Left ventricle myocardium inferior (tissue), 1 donor: Measurements from ENCODE around the gene BTN1A1. TPM values are rescaled to one million over a fixed set of nuclear protein-coding genes. Genes with fewer than 3 reads are reported as not detected.
"Not testable (repeated sequence)": the region's sequence is repeated elsewhere in the genome, so short reads cannot be mapped to it uniquely, and the experiment has no call there.

ENCODE experiments used
- DNase-seq: peaks from one replicate; pipeline ENCODE4 v3.0.0-alpha.2; 2020
- H3K27ac ChIP-seq: fragments of 200-600 bp; replicated peaks from 2 replicates; pipeline ENCODE4 v1.8.0; 2021
- H3K27me3 ChIP-seq: fragments of 200-600 bp; 2 replicates; pipeline ENCODE4 v1.8.0; 2021; ENCODE audit warnings: low read depth
- H3K36me3 ChIP-seq: fragments of 200-600 bp; 2 replicates; pipeline ENCODE4 v1.8.0; 2021
- H3K4me1 ChIP-seq: fragments of 200-600 bp; 2 replicates; pipeline ENCODE4 v1.8.0; 2021
- H3K4me3 ChIP-seq: fragments of 200-600 bp; 2 replicates; pipeline ENCODE4 v1.8.0; 2021; ENCODE audit warnings: mild to moderate bottlenecking, moderate library complexity
- H3K9me3 ChIP-seq: fragments of 200-600 bp; replicated peaks from 2 replicates; pipeline ENCODE4 v1.8.0; 2021
- CTCF ChIP-seq: fragments of 200-600 bp; IDR thresholded peaks from 2 replicates; pipeline ENCODE4 v1.8.0; 2021; ENCODE audit warnings: antibody characterized with exemption, mild to moderate bottlenecking, borderline replicate concordance
- intact Hi-C: fragments of 100-400 bp; cut with micrococcal nuclease; formaldehyde crosslinking; loops from one replicate; pipeline ENCODE4 v1.11.0; 2022
- total RNA-seq: library from RNA; stranded (reverse); fragmentation: NEBNext Ultra II Directional; extraction: Animal tissue kit (Norgen Biotek cat#: 25700); gene quantifications from one replicate; pipeline ENCODE4 v1.2.1, GENCODE V29; 2021
- donor health status: DM: no; HTN: yes; CAD: no; lungs with severe emphysema.

Gene BTN1A1
- total RNA-seq, 1 donor from 2014 or later, result not detected

GRCh38 chr6:26502165-26502564 lies 2.1 kb downstream of the BTN1A1 start:
- intact Hi-C loops, result no loop called here
- Histone ChIP-seq H3K4me3 (peak overlapping the region; percentile 60), H3K27me3 (peaks cover 53% of the 10 kb centered on the region), H3K9me3 (no peaks in the 10 kb centered on the region), H3K27ac (no peak overlapping the region), H3K4me1 (peaks cover 12% of the 10 kb centered on the region), H3K36me3 (no peaks in the 10 kb centered on the region)
- TF ChIP-seq CTCF, result no peak
- DNase-seq, result no peak

GRCh38 chr6:26502626-26503025 lies 2.5 kb downstream of the BTN1A1 start:
- Histone ChIP-seq H3K4me1 (peaks cover 12% of the 10 kb centered on the region), H3K4me3 (no peak overlapping the region), H3K9me3 (no peaks in the 10 kb centered on the region), H3K27ac (no peak overlapping the region), H3K27me3 (peaks cover 53% of the 10 kb centered on the region), H3K36me3 (no peaks in the 10 kb centered on the region)
- DNase-seq, result no peak
- no peak for TF ChIP-seq CTCF
- intact Hi-C loops, result no loop called here

- Histone ChIP-seq H3K4me3 (no peak overlapping the region), H3K27me3 (peaks cover 23% of the 10 kb centered on the region), H3K36me3 (no peaks in the 10 kb centered on the region), H3K27ac (no peak overlapping the region), H3K9me3 (no peaks in the 10 kb centered on the region), H3K4me1 (no peaks in the 10 kb centered on the region)
- TF ChIP-seq CTCF, result no peak
- intact Hi-C loops, result no loop called here
- no peak for DNase-seq
Measured at GRCh38 chr6:26507658-26508057, 7.6 kb downstream of the BTN1A1 start.

- H3K36me3 ChIP-seq, H3K27ac ChIP-seq, H3K27me3 ChIP-seq, H3K4me3 ChIP-seq, H3K4me1 ChIP-seq, DNase-seq, H3K9me3 ChIP-seq, intact Hi-C loops: not testable (repeated sequence)
Measured at GRCh38 chr6:26511033-26511432, 10.9 kb downstream of the BTN1A1 start.

GRCh38 chr6:26514984-26515383 lies 14.9 kb downstream of the BTN1A1 start:
- H3K9me3 ChIP-seq, result no peaks in the 10 kb centered on the region
- no peak for DNase-seq
- intact Hi-C loops, result no loop called here
- no peak for TF ChIP-seq CTCF
- no peaks in the 10 kb centered on the region for H3K36me3 ChIP-seq
- H3K27me3 ChIP-seq, result no peaks in the 10 kb centered on the region
- H3K4me3 ChIP-seq, result no peak overlapping the region
- H3K4me1 ChIP-seq, result peaks cover under 1% of the 10 kb centered on the region
- no peak overlapping the region for H3K27ac ChIP-seq

GRCh38 chr6:26516481-26517427 lies 16.7 kb downstream of the BTN1A1 start:
- Histone ChIP-seq H3K4me1 (peaks cover 6% of the 10 kb centered on the region), H3K27me3 (no peaks in the 10 kb centered on the region), H3K27ac (no peak overlapping the region), H3K4me3 (no peak overlapping the region), H3K9me3 (no peaks in the 10 kb centered on the region), H3K36me3 (no peaks in the 10 kb centered on the region)
- intact Hi-C loops, result no loop called here
- no peak for DNase-seq
- TF ChIP-seq CTCF, result no peak
